ENCODE results near the gene AXIN1.
"Not testable (repeated sequence)": the region's sequence is repeated elsewhere in the genome, so short reads cannot be mapped to it uniquely, and the experiment has no call there.

Gene AXIN1

GRCh38 chr16:333406-334094 lies 19.0 kb downstream of the AXIN1 start:
- no peak for DNase-seq (ENCODE audit: low read depth, low spot score)

GRCh38 chr16:331181-331814 lies 21.2 kb downstream of the AXIN1 start:
- DNase-seq (ENCODE audit: low read depth, low spot score): not testable (repeated sequence)

DNA sequence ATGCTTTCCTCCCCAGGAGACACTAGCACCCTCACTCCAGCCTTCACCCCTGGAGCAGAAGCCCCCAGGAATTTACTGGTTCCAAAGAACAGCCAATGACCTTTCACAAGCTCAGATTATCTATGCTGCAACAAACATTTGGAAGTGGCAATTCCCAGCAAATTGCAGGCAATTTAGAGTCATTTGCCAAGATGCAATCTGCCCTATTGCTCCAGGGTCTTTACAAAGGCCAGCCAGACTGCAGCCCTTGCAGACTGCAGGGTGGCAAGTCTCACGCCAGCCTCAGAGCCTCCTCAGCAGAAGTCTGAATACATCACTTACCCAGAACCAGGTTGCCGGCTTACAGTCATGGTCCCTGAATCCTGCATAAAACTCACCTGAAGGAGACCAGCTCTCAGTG lies 21.8 kb downstream of the AXIN1 start:
- DNase-seq (ENCODE audit: low read depth, low spot score): no peak

- DNase-seq (ENCODE audit: low read depth, low spot score): no peak
Measured at GRCh38 chr16:325375-326145, 27.0 kb downstream of the AXIN1 start.

DNA sequence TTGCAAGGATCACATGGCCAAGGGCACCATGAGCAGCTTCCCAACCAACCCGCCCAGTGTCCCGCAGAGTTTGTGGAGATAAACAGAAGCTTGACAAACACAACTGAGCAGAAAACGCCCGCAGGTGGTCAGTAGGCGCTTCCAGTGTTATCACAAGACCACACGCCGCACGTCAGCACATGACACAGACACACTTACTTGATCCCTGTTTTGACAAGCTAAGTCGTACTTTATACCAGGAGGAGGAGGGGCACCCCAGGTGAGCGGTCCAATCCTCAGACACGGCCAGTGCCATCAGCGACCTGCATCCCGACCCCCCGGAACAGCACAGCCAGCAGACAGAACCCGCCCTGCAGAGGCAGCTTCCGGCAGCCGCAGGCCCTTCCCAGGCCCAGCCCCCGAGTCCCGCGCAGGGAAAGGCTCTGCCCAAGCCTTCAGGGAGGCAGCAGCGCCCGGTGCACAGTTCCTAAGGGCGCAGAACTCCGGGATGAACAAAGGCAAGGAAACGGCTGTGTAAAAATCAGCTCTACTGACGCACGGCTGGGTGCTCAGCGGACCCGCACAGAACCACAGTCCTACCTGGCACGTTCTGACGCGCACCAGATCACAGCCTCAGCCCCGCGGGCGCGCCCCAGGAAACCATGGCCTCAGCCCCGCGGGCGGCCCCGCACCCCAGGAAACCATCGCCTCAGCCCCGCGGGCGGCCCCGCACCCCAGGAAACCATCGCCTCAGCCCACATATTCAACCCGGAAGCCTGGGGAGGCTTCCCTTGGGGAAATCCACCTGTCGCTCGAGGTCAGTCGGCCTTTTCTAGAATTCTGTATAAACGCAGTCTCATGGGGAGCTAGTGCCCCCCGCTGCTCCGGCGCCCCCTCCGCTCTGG lies 27.8 kb downstream of the AXIN1 start:
- DNase-seq (ENCODE audit: low read depth, low spot score): peak; percentile 8

- DNase-seq (ENCODE audit: low read depth, low spot score): no peak
Measured at GRCh38 chr16:324201-324450, 28.4 kb downstream of the AXIN1 start.

DNA sequence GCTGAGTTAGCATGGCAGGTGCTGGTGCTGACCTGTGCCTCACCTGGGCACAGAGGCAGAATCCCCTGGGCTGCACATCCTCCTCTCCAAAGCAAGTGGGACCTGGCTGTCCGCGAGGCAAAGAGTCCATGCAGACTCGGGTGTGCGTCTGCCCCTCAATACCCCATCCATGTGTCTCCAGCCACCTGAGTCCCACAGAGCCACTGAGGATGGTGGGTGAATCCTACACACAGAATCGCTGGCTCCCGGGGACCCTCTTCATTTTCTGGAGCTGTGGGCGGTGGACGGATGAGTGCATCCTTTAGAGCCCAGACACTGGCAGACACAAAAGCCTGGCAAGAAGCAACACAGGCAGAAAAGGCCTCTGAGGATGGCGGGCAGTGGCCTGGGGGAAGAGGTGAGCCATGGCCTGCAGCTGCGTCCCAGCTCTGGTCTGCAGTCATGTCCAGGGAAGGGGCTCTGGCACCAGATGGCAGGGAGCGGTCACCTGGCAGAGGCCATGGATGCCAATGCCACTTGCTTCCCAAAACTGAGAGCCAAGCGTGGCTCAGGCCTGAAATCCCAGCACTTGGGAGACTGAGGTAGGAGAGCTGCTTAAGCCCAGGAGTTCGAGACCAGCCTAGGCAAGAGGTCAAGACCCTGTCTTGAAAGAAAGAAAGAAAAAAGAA lies 29.9 kb downstream of the AXIN1 start:
- no peak for DNase-seq (ENCODE audit: low read depth, low spot score)

DNA sequence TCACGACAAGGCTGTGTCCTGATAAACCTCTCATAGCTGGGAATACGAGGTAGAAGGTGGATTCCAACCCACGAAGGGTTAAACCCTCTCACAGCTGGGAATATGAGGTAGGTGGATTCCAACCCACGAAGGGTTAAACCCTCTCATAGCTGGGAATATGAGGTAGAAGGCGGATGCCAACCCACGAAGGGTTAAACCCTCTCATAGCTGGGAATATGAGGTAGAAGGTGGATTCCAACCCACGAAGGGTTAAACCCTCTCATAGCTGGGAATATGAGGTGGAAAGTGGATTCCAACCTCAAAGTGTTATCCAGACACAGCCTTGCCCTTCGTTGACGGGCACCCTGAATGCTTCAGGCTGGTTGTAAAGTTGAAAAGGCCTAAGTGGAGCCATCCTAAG lies 31.0 kb downstream of the AXIN1 start:
- no peak for DNase-seq (ENCODE audit: low read depth, low spot score)

GRCh38 chr16:320206-320605 lies 32.3 kb downstream of the AXIN1 start:
- no peak for DNase-seq (ENCODE audit: low read depth, low spot score)

GRCh38 chr16:318628-319027 lies 33.9 kb downstream of the AXIN1 start:
- DNase-seq (ENCODE audit: low read depth, low spot score): no peak

- no peak for DNase-seq (ENCODE audit: low read depth, low spot score)
Measured at GRCh38 chr16:317583-317982, 34.9 kb downstream of the AXIN1 start.

- no peak for DNase-seq (ENCODE audit: low read depth, low spot score)
Measured at GRCh38 chr16:316741-317464, 35.6 kb downstream of the AXIN1 start.

DNA sequence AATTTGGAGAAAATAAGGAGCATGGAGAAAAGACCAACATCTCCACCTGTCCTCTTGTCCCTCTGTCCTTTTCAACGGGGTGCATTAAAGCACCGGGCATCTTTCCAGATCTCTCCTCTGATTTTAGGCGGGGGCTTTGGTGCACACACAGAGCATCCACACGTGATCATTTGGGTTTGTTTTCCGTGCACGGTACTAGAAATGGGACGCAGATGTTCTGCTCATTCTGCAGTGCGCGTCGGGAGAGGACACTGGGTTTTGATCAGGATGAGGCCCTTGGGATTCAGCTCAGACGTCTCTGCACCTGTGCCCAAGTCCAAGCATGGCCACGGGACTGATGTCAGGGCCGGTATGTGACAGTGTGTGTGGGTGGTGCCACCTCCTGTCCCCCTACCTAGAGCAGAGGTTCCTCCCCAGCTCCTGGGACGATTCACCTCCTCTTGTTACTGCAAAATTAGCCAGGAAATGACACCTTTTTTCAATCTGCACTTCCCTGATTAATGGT lies 37.7 kb downstream of the AXIN1 start:
- no peak for DNase-seq (ENCODE audit: low read depth, low spot score)

DNA sequence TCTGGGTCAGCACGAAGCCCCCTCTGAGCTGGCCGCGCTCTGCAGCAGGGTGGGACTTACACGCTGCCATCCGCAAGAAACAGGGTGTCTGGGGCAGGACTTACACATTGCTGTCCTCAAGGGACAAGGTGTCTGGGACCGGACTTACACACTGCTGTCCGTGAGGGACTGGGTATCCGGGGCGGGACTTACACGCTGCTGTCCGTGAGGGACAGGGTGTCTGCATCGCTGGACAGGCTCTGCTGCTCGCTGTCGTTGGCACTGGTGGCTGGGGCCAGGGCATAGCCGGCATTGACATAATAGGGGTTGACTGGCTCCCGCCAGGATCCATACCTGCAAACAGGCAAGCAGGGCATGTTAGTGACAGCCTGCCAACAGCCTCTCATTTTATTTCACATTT lies 38.2 kb downstream of the AXIN1 start:
- no peak for DNase-seq (ENCODE audit: low read depth, low spot score)

DNA sequence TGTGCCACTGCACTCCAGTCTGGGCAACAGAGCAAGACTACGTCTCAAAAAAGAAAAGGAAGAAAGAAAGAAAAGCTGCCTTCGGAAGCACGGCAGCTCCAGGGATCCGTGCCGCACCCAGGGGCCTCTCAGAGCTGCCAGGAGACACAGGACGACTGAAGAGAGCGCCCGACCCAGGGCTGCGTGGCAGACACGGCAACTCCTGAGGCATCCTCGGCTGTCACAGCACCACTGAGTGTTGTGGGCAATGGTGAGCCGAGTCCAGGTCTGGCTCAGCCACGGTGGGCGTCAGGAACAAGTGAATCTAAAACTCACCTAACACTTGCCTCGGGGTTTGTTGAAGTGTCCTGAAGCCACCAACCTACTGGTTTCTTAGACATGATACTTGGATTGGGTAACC lies 40.8 kb downstream of the AXIN1 start:
- no peak for DNase-seq (ENCODE audit: low read depth, low spot score)

DNA sequence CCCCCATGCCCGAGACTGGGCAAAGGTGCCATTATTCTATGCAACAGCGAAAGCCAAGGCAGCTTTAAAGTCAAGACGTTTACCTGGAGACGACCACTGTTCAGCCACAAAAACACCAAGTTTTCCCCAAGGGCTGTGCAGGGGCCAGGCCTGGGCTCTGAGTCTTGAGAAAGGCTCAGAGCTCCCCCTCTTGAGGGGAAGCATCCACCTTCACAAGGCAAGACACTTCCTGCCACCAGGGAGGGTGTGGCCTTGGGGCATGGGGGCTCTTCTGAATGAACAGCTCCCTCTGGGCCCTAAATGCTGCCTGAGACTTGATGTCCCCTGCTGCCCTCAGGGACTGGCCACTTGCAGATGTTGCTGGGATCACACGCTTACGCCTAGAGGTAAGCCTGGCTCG lies 43.0 kb downstream of the AXIN1 start:
- DNase-seq (ENCODE audit: low read depth, low spot score): no peak

GRCh38 chr16:307691-308312 lies 44.7 kb downstream of the AXIN1 start:
- DNase-seq (ENCODE audit: low read depth, low spot score): no peak

GRCh38 chr16:306911-307370 lies 45.6 kb downstream of the AXIN1 start:
- DNase-seq (ENCODE audit: low read depth, low spot score): no peak

- DNase-seq (ENCODE audit: low read depth, low spot score): no peak
Measured at GRCh38 chr16:305916-306626, 46.5 kb downstream of the AXIN1 start.

All from activated naive CD8-positive, alpha-beta T cell treated with anti-CD3 and anti-CD28 coated beads, Interleukin-2, amount 50 U/mL, for 16 hours (primary cell).